Measurements from ENCODE around the gene SPACA6. TPM values are rescaled to one million over a fixed set of nuclear protein-coding genes. Genes with fewer than 3 reads are reported as not detected.

The SPACA6 gene
- total RNA-seq, 2 experiments from 2014 or later = 2.5 to 12.5 TPM

DNA sequence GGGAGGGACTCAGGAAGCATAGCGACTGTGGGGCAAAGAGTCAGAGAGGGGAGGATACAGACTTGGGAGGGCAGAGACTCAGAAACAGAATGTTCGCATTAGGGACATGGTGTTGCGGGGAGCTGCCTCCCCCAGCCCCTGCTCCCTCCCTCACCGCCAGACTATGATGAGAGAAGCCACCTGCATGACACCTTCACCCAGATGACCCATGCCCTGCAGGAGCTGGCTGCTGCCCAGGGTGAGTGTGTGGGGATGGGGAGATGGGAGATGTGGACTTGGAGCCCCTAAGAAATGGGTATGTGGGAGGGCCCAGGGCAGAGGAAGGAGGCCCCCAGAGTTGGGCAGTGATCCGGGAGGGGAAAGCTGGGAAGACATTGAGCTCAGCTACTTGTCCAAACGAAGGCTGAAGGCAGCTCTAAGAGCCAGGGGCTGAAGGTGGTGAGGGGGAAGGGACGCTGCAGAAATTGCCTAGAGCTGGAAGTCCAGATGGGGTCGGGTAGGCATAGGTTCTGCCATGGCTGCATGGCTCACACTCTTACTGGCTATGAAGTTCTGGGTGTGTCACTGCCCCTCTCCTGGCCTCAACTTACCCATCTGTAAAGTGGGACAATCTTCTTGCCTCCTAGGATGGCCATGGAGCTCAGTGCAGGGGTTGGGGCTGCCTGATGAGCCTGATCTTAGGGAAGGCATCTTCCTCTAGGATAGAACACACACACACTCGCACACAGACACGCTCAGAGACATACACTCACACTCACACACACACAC, 1.4 kb downstream of the SPACA6 start:
- H3K4me1 ChIP-seq (ENCODE audit: insufficient read depth, low read length, poor library complexity, severe bottlenecking) = peaks cover 15% of the 10 kb centered on the region
- H4K20me1 ChIP-seq (ENCODE audit: insufficient read depth, low read length) = no peaks in the 10 kb centered on the region
- no peaks in the 10 kb centered on the region for H3K9me2 ChIP-seq (ENCODE audit: insufficient read depth, low read length)
- intact Hi-C loops (cut with micrococcal nuclease; ENCODE audit: unreplicated experiment) = no loop called here
- H3K4me3 ChIP-seq (ENCODE audit: low read depth, low read length, poor library complexity, severe bottlenecking) = no peak overlapping the region
- no peak overlapping the region for H2AFZ ChIP-seq (ENCODE audit: low read length)
- no peak for TF ChIP-seq EZH2phosphoT487 (IDR thresholded peaks at IDR 0.05; ENCODE audit: borderline replicate concordance, low read depth, low read length)
- TF ChIP-seq, protein P1, sequence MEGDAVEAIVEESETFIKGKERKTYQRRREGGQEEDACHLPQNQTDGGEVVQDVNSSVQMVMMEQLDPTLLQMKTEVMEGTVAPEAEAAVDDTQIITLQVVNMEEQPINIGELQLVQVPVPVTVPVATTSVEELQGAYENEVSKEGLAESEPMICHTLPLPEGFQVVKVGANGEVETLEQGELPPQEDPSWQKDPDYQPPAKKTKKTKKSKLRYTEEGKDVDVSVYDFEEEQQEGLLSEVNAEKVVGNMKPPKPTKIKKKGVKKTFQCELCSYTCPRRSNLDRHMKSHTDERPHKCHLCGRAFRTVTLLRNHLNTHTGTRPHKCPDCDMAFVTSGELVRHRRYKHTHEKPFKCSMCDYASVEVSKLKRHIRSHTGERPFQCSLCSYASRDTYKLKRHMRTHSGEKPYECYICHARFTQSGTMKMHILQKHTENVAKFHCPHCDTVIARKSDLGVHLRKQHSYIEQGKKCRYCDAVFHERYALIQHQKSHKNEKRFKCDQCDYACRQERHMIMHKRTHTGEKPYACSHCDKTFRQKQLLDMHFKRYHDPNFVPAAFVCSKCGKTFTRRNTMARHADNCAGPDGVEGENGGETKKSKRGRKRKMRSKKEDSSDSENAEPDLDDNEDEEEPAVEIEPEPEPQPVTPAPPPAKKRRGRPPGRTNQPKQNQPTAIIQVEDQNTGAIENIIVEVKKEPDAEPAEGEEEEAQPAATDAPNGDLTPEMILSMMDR (conservative IDR thresholded peaks at IDR 0.05; ENCODE audit: low read length) = no peak
- no peak for DNase-seq (ENCODE audit: low spot score)
- BruUV-seq (replicated peaks) = no TSS peak
- no peaks in the 10 kb centered on the region for H3K9me3 ChIP-seq (ENCODE audit: low read length)
- H3K27ac ChIP-seq (ENCODE audit: low read depth, low read length, poor library complexity, severe bottlenecking) = no peak overlapping the region
- POLR2A ChIA-PET = no interaction called here
- H3K4me2 ChIP-seq (ENCODE audit: low read length) = no peak overlapping the region
- H3K36me3 ChIP-seq (ENCODE audit: insufficient read depth, low read length) = no peaks in the 10 kb centered on the region
- H3K79me2 ChIP-seq (ENCODE audit: insufficient read depth, low read depth, low read length) = no peaks in the 10 kb centered on the region
- CTCF ChIA-PET (ENCODE audit: unreplicated experiment) = no interaction called here

DNA sequence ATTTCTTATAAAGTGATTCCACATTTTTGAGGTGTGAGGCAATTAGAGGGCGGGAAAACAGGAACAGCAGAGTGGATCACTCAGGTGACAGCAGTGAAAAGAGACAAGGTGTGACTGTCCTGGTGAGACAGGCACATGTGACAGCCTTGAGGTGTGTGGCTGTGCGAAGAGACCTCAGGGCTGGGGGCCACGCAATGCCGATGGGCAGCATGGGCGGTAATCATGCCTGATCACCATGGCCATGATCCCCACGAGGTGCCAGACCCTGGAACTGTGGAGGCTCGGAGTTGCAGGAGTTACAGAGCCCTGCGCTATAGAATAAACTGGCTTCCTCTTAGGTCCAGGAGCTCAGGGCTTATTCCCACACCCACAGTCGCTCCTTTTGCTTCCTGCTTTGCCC, 2.0 kb downstream of the SPACA6 start:
- no peaks in the 10 kb centered on the region for H3K36me3 ChIP-seq (ENCODE audit: insufficient read depth, low read length)

More for the DNA sequence above, 2.0 kb downstream of the SPACA6 start:
- H2AFZ ChIP-seq (ENCODE audit: low read length) = no peak overlapping the region
- POLR2A ChIA-PET = interaction anchor here (0.6 kb wide), 1 partner anchor 350 kb away, joined by 3 read pairs; no protein-coding TSS in a partner anchor
- BruUV-seq (replicated peaks) = no TSS peak
- no peaks in the 10 kb centered on the region for H3K79me2 ChIP-seq (ENCODE audit: insufficient read depth, low read depth, low read length)
- H3K4me3 ChIP-seq (ENCODE audit: low read depth, low read length, poor library complexity, severe bottlenecking) = no peak overlapping the region
- no peaks in the 10 kb centered on the region for H3K9me2 ChIP-seq (ENCODE audit: insufficient read depth, low read length)
- no peaks in the 10 kb centered on the region for H3K9me3 ChIP-seq (ENCODE audit: low read length)
- H3K4me2 ChIP-seq (ENCODE audit: low read length) = no peak overlapping the region
- no peak for TF ChIP-seq EZH2phosphoT487 (IDR thresholded peaks at IDR 0.05; ENCODE audit: borderline replicate concordance, low read depth, low read length)
- TF ChIP-seq, protein P1 (conservative IDR thresholded peaks at IDR 0.05; ENCODE audit: low read length) = no peak
- H4K20me1 ChIP-seq (ENCODE audit: insufficient read depth, low read length) = no peaks in the 10 kb centered on the region
- H3K4me1 ChIP-seq (ENCODE audit: insufficient read depth, low read length, poor library complexity, severe bottlenecking) = peaks cover 14% of the 10 kb centered on the region
- no peak overlapping the region for H3K27ac ChIP-seq (ENCODE audit: low read depth, low read length, poor library complexity, severe bottlenecking)
- CTCF ChIA-PET (ENCODE audit: unreplicated experiment) = no interaction called here
- intact Hi-C loops (cut with micrococcal nuclease; ENCODE audit: unreplicated experiment) = no loop called here
- DNase-seq (ENCODE audit: low spot score) = no peak

All from OCI-LY7 (cell line).